GM12878 (cell line): ENCODE data around the gene NRIP3. TPM values are rescaled to one million over a fixed set of nuclear protein-coding genes. Genes with fewer than 3 reads are reported as not detected.
A peak's percentile ranks its signal among the peaks of the same experiment; 100 is the strongest.

ENCODE experiments used
- CREM ChIP-seq: IDR thresholded peaks from 2 replicates; pipeline ENCODE4 v1.6.1; 2014; ENCODE audit warnings: antibody characterized with exemption, low read depth
- EGR1 ChIP-seq, 2 experiments: IDR thresholded peaks; 1 replicate in 1 of 2; 2 replicates in 1 of 2; pipeline ENCODE4 v1.6.1; 2011 to 2012; ENCODE audit warnings: low read depth in 2 of 2, low read length in 2 of 2, borderline replicate concordance in 1 of 2, mild to moderate bottlenecking in 1 of 2, moderate library complexity in 1 of 2
- GATAD2B ChIP-seq: fragments of 450-650 bp; conservative IDR thresholded peaks from 2 replicates; pipeline ENCODE4 v1.6.1; 2017; ENCODE audit warnings: low read depth, mild to moderate bottlenecking, moderate library complexity
- HCFC1 ChIP-seq: fragments of 150-350 bp; IDR thresholded peaks from 2 replicates; pipeline ENCODE4 v1.6.1; 2014; ENCODE audit warnings: low read length
- HDAC2 ChIP-seq: fragments of 200-600 bp; sonication (generic); IDR thresholded peaks from 2 replicates; pipeline ENCODE4 v1.6.1; 2017
- IKZF1 ChIP-seq: fragments of 450-650 bp; conservative IDR thresholded peaks from 2 replicates; pipeline ENCODE4 v1.6.1; 2017; ENCODE audit warnings: antibody characterized with exemption, mild to moderate bottlenecking
- MEF2A ChIP-seq: IDR thresholded peaks from 2 replicates; pipeline ENCODE4 v1.6.1; 2011; ENCODE audit warnings: low read depth, mild to moderate bottlenecking, low read length, moderate library complexity; ENCODE audit not compliant: insufficient read depth
- POLR2AphosphoS5 ChIP-seq: IDR thresholded peaks from 2 replicates; pipeline ENCODE4 v1.6.1; 2011; ENCODE audit warnings: mild to moderate bottlenecking, low read length, inconsistent platforms
- RUNX3 ChIP-seq: IDR thresholded peaks from 2 replicates; pipeline ENCODE4 v1.6.1; 2012; ENCODE audit warnings: low read length, inconsistent platforms
- SIX5 ChIP-seq: IDR thresholded peaks from 2 replicates; pipeline ENCODE4 v1.6.1; 2011; ENCODE audit warnings: mild to moderate bottlenecking, low read depth, low read length, moderate library complexity; ENCODE audit not compliant: severe bottlenecking
- SP1 ChIP-seq: IDR thresholded peaks from one replicate; pipeline ENCODE4 v1.6.1; 2011; ENCODE audit warnings: low read depth, low read length
- SPI1 ChIP-seq: IDR thresholded peaks from 2 replicates; pipeline ENCODE4 v1.6.1; 2011; ENCODE audit warnings: low read depth, mild to moderate bottlenecking, low read length, moderate library complexity, borderline replicate concordance; ENCODE audit not compliant: insufficient read depth
- TAF1 ChIP-seq: IDR thresholded peaks from 2 replicates; pipeline ENCODE4 v1.6.1; 2011; ENCODE audit warnings: mild to moderate bottlenecking, low read depth, low read length, borderline replicate concordance
- TBL1XR1 ChIP-seq: IDR thresholded peaks from 2 replicates; pipeline ENCODE4 v1.6.1; 2012; ENCODE audit warnings: low read depth, low read length, improper control_type of control experiment
- YY1 ChIP-seq: IDR thresholded peaks from 2 replicates; pipeline ENCODE4 v1.6.1; 2011; ENCODE audit warnings: low read depth, mild to moderate bottlenecking, low read length
- ZNF24 ChIP-seq: fragments of 450-650 bp; IDR thresholded peaks from 2 replicates; pipeline ENCODE4 v1.6.1; 2017; ENCODE audit warnings: antibody characterized with exemption, mild to moderate bottlenecking
- polyA plus RNA-seq, 11 experiments: library from polyadenylated mRNA; depleted of rRNA in 4 of 11; unstranded in 6 of 11; stranded (reverse) in 5 of 11; fragments of >200 nt; fragmentation: Nextera tagmentation in 4 of 11; fragmentation: Illumina TruSeq in 1 of 11; extraction: Ambion mirVana in 4 of 11; extraction: Trizol in 1 of 11; gene quantifications; 1 replicate in 1 of 11; 2 replicates in 10 of 11; pipeline versions ENCODE4 v1.2.1 to v1.2.3, GENCODE V29; 2011 to 2016; ENCODE audit warnings: inconsistent platforms in 2 of 11, missing spikeins in 2 of 11, low read depth in 1 of 11
- total RNA-seq, 4 experiments: library from RNA; depleted of rRNA in 3 of 4; stranded (reverse); fragments of >200 nt in 3 of 4; fragmentation: Illumina TruSeq in 1 of 4; extraction: Trizol in 1 of 4; gene quantifications; 2 replicates each; pipeline versions ENCODE4 v1.2.1 to v1.2.3, GENCODE V29; 2013 to 2021
- TF ChIP-seq, protein P1 (sequence below): fragments of 450-650 bp; IDR thresholded peaks from 2 replicates; pipeline ENCODE4 v1.6.1; 2016; ENCODE audit warnings: mild to moderate bottlenecking
- TF ChIP-seq, protein P2 (sequence below): fragments of 450-650 bp; formaldehyde crosslinking; IDR thresholded peaks from 2 replicates; pipeline ENCODE4 v1.4.0; 2020; ENCODE audit warnings: mild to moderate bottlenecking, moderate library complexity
- TF ChIP-seq, protein P3 (sequence below): fragments of 450-650 bp; IDR thresholded peaks from 2 replicates; pipeline ENCODE4 v1.6.1; 2018; ENCODE audit warnings: borderline replicate concordance, mild to moderate bottlenecking; ENCODE audit not compliant: partially characterized antibody
- TF ChIP-seq, protein P4 (sequence below): IDR thresholded peaks from 2 replicates; pipeline ENCODE4 v1.6.1; 2011; ENCODE audit warnings: borderline replicate concordance, low read depth, mild to moderate bottlenecking, moderate library complexity, low read length; ENCODE audit not compliant: insufficient read depth, poor library complexity, severe bottlenecking

Gene NRIP3
- total and polyA plus RNA-seq, 10 of the 15 experiments (the other 5 are each of a cell fraction or from before 2014, with no cell fraction given): under 0.01 to 0.25 (median 0.09) TPM; not detected in 7

DNA sequence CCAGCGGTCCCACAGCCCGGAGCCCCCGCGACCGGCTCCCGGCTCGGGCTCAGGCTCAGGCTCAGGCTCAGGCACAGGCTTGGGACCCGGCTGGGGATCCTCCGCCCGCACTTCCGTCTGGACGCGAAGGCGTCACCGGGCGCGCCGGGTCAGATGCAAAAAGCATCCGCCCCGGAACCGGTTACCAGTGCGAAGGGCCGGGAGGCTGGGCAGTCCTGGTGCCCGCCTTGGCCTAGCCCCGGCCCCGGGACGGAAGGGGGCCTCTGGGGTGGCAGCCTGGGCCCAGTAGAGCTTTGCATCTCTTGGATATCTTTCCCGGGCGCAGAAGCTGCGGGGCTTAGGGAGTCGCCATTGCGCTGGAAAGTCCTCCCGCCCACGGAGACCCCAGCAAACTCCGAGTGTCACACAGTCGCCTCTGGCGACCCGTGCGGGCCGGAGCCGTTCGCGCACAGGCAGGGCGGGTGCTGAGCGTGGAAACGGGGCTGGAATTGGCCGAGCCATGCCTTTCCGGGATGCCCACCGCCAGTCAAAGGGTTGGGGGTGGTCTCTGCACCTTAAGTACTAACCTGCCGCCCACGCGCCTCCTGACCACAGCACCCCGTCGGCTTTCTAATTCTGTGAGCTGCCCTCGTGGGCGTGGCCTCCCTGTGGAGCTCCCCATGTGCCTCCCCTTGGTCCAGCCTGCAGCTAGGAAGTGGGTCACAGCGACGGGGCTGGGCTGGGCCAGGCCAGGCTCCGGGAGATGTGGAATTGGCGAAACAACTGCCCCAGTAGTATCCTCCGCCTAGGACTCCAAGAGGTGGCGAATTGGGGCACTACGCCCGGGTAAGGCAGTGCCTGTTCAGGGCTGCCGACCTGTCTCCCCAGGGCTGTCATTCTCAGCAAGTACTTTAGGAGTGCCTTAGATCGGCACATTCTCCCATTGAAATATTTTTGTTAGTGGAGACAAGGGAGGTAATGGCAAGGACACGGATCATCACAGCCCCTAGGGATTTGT, 39.2 kb downstream of the NRIP3 start, which contains the start of gene TMEM9B (continued):
- TF ChIP-seq TBL1XR1 (no peak), CREM (peak; percentile 98), TAF1 (0 out of 2 replicates have a peak, but pooled peaks have one; percentile 13), MEF2A (0 out of 2 replicates have a peak, but pooled peaks have one; percentile 12), RUNX3 (peak; percentile 93), EGR1 (IDR thresholded peaks at IDR 0.05; ENCODE audit: borderline replicate concordance in 1 of 2, low read depth in 2 of 2, low read length in 2 of 2) (peak; percentile 7 to 99), ZNF24 (no peak), SPI1 (peak; percentile 66), POLR2AphosphoS5 (peak; percentile 75), HCFC1 (peak; percentile 59), HDAC2 (no peak), SIX5 (peak; percentile 35), SP1 (peak; percentile 71), IKZF1 (peak; percentile 92), GATAD2B (peak; percentile 91), YY1 (peak; percentile 43)
- TF ChIP-seq, protein P1, sequence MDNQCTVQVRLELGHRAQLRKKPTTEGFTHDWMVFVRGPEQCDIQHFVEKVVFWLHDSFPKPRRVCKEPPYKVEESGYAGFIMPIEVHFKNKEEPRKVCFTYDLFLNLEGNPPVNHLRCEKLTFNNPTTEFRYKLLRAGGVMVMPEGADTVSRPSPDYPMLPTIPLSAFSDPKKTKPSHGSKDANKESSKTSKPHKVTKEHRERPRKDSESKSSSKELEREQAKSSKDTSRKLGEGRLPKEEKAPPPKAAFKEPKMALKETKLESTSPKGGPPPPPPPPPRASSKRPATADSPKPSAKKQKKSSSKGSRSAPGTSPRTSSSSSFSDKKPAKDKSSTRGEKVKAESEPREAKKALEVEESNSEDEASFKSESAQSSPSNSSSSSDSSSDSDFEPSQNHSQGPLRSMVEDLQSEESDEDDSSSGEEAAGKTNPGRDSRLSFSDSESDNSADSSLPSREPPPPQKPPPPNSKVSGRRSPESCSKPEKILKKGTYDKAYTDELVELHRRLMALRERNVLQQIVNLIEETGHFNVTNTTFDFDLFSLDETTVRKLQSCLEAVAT: peak; percentile 53
- TF ChIP-seq, protein P2, sequence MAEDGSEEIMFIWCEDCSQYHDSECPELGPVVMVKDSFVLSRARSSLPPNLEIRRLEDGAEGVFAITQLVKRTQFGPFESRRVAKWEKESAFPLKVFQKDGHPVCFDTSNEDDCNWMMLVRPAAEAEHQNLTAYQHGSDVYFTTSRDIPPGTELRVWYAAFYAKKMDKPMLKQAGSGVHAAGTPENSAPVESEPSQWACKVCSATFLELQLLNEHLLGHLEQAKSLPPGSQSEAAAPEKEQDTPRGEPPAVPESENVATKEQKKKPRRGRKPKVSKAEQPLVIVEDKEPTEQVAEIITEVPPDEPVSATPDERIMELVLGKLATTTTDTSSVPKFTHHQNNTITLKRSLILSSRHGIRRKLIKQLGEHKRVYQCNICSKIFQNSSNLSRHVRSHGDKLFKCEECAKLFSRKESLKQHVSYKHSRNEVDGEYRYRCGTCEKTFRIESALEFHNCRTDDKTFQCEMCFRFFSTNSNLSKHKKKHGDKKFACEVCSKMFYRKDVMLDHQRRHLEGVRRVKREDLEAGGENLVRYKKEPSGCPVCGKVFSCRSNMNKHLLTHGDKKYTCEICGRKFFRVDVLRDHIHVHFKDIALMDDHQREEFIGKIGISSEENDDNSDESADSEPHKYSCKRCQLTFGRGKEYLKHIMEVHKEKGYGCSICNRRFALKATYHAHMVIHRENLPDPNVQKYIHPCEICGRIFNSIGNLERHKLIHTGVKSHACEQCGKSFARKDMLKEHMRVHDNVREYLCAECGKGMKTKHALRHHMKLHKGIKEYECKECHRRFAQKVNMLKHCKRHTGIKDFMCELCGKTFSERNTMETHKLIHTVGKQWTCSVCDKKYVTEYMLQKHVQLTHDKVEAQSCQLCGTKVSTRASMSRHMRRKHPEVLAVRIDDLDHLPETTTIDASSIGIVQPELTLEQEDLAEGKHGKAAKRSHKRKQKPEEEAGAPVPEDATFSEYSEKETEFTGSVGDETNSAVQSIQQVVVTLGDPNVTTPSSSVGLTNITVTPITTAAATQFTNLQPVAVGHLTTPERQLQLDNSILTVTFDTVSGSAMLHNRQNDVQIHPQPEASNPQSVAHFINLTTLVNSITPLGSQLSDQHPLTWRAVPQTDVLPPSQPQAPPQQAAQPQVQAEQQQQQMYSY (CRISPR knock-in tag): no peak
- TF ChIP-seq, protein P3, sequence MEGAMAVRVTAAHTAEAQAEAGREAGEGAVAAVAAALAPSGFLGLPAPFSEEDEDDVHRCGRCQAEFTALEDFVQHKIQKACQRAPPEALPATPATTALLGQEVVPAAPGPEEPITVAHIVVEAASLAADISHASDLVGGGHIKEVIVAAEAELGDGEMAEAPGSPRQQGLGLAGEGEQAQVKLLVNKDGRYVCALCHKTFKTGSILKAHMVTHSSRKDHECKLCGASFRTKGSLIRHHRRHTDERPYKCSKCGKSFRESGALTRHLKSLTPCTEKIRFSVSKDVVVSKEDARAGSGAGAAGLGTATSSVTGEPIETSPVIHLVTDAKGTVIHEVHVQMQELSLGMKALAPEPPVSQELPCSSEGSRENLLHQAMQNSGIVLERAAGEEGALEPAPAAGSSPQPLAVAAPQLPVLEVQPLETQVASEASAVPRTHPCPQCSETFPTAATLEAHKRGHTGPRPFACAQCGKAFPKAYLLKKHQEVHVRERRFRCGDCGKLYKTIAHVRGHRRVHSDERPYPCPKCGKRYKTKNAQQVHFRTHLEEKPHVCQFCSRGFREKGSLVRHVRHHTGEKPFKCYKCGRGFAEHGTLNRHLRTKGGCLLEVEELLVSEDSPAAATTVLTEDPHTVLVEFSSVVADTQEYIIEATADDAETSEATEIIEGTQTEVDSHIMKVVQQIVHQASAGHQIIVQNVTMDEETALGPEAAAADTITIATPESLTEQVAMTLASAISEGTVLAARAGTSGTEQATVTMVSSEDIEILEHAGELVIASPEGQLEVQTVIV: peak; percentile 62
- TF ChIP-seq, protein P4, sequence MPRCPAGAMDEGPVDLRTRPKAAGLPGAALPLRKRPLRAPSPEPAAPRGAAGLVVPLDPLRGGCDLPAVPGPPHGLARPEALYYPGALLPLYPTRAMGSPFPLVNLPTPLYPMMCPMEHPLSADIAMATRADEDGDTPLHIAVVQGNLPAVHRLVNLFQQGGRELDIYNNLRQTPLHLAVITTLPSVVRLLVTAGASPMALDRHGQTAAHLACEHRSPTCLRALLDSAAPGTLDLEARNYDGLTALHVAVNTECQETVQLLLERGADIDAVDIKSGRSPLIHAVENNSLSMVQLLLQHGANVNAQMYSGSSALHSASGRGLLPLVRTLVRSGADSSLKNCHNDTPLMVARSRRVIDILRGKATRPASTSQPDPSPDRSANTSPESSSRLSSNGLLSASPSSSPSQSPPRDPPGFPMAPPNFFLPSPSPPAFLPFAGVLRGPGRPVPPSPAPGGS: no peak
